IPS DF 4.7 (cell line): ENCODE measurements around the gene CD28.
"Not testable (repeated sequence)": the region's sequence is repeated elsewhere in the genome, so short reads cannot be mapped to it uniquely, and the experiment has no call there.

Experiments
- DNase-seq: peaks from one replicate; pipeline ENCODE4 v3.0.0-alpha.2; 2013; ENCODE audit warnings: low spot score; ENCODE audit errors: extremely low read depth

The CD28 gene

GRCh38 chr2:203744091-203744490 is 37.7 kb downstream of the CD28 start:
- no peak for DNase-seq

GRCh38 chr2:203745267-203745666 is 38.8 kb downstream of the CD28 start:
- DNase-seq: no peak

- DNase-seq: no peak
Measured at GRCh38 chr2:203748331-203749126, 42.1 kb downstream of the CD28 start.

- no peak for DNase-seq
Measured at GRCh38 chr2:203750346-203751068, 44.1 kb downstream of the CD28 start.

DNA sequence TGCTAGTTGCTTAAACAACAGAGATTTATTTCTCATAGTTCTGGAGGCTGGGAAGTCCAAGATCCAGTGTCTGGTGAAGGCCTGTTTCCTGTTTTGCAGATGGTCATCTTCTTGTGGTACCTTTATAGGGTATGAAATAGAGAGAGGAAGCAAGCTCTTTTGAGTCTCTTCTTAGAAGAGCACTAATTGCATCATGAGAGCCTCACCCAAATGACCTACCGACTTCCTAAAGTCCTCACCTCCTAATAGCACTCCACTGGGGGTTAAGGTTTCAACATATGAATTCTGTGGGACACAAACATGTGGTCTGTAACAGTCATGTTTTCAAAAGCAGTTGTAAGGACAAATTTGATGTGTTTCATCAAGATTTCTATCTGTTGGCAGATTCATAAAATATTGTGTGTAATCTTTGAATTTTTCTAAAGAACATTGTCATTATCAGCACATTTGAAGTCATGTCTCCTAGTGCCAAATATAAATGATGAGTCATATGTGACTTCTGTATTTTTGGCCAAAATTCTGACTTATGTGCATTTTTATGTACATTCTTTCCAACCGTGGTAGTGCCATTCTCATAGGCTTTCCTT is 45.3 kb downstream of the CD28 start:
- no peak for DNase-seq

- DNase-seq: no peak
Measured at GRCh38 chr2:203756161-203756560, 49.7 kb downstream of the CD28 start.

DNA sequence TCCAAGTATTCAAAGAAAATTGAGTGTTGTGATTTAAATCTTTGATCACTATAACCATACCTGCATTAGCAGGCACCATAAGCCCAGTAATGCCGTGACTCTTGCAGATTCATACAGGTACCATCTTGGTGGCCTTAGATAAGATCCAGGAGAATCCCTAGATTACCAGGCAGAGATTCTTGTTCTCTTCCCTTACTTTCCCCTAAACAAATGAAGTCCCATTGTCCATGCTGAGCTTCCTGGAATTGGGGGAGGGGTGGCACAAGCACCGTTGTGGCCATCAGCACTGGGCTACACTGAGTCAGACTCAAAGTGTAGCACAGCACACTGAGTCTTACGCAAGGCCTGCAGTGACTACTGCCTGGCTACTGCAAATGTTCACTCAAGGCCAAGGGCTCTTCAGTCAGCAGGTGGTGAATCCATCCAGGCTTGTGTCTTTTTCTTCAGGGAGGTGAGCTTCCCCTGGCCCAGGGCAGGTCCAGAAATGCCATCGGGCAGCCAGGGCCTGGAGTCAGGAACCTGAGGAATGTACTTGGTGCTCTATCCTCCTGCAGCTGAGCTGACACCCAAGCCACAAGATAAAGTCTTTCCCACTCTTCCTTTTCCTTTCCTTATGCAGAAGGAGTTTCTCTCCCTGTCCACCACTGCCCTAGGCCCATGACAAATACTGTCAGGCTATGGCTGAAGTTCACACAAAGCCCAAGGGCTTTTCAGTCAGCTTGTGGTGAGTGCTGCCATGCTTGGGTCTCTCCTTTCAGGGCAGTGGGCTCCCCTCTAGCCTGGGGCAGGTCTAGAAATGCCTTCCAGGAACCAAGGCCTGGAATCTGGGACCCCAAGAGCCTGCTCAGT is 52.6 kb downstream of the CD28 start:
- DNase-seq: no peak

DNA sequence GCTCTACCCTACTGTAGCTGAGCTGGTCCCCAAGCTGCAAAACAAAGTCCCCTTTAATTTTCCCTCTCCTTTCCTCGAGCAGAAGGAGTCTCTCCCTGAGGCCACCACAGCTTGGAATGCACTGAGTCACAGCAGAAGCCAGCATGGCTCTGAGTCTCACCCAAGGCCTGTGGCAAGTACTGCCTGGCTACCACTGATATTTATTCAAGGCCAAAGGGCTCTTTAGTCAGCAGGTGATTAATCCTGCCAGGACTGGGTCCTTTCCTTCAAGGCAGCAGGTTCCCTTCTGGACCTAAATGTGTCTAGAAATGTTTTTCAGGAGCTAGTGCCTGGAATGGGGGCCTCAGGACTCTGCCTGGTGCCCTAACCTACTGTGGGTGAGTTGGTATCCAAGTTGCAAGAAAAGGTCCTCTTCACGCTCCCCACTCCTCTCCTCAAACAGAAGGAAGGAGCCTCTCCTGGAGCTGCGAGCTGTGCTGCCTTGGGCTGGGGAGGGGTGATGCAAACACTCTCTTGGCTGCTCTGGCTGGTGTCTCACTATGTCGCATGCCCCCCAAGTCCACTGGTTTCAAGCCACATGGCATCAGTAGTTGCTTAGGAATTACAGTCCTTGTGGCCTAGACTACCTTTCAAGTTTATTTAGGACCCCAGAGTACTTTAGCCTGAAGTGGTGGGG is 53.4 kb downstream of the CD28 start:
- no peak for DNase-seq

- DNase-seq: no peak
Measured at GRCh38 chr2:203761121-203761520, 54.7 kb downstream of the CD28 start.

DNA sequence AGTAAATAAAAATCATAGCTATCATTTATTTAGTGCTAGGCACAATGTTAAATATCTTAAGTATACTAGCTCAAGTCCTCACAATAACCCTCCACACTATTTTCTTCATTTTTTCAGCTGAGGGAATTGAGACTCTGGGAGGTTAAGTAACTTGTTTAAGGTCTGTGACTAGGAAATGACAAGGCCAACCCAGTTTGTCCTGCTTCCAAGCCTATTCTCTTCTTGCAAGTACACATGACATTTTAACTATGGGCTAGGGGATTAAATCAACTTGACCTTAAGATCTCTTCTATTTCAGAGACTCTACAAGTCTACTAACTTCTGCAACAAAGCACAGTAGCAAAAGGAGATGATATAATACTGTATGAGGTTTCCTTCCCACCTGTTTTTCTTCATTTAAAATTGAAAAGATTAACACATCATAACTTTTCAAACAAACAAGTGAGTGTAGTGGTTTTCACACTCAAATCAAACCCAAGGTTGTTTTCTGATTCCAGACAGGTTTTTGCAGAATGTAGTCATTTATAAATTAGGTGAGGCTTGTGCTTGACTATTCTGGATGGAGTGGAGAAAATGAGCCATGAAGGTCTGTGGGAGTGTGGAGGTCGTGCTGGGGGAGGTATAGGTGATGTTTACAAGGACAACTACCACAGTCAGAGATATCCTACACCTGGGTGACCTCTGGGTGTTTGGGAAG is 57.0 kb downstream of the CD28 start:
- DNase-seq: no peak

DNA sequence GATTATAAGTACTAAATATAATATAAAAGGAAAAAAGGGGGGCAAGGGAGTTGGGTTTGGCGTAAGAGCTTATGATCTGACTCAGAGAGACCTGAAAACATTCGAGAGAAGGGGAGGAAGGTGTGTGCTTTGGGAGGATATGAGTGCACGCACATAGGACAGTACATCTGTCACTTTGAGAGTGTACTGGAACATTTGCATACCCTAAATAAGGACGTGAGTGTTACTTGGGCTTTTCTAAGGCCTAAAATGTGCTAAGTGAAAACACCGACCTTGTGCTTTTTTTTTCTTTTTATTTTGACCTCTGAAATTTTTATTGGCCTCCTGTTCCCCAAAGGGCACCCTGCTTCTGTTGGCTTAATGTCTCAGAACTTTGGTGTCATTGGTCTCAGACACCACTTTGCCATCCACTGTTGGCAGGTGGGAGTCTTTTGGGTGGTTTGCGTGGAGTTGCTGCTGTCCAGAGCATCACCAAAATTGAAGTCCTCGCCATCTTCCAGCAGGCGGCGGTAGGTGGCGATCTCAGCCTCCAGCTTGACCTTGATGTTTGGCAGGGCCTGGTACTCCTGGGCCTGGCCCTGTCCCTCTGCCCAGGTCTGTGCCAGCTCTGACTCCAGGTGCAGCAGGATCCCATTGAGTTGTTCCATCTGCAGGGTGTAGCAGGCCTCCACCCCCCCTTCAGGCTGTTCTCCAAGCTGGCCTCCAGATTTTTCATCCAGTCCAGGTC is 57.7 kb downstream of the CD28 start:
- no peak for DNase-seq

DNA sequence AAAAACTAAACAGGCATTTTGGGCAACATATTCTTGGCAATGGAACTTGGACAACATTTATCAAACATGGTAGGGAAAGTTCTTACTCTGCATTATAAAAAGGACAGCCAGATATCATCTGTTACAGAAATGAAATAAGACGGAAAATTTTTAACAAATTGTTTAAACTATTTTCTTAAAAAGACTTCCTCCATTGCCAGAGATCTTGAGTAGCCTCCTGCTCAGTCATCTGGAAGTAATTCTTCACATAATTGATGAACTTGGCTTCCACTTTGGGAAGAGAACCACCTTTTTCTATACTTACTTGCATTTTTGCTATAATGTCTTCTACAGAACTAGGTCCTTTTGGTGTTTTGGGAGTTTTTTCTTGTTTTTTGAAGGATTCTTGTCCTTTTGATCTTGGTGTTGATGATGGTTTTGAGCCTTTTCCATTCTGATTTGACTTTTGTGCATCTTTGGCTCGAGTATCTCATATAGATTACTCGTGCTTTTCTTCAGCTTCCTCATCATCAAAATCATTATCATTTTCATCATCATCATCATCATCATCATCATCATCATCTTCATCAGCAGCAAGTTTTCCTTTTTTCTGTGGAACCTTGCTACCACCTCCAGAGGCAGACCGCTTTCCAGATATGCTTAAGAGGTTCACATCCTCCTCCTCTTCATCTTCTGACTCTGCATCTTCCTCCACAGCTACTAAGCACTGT is 66.2 kb downstream of the CD28 start:
- no peak for DNase-seq

DNA sequence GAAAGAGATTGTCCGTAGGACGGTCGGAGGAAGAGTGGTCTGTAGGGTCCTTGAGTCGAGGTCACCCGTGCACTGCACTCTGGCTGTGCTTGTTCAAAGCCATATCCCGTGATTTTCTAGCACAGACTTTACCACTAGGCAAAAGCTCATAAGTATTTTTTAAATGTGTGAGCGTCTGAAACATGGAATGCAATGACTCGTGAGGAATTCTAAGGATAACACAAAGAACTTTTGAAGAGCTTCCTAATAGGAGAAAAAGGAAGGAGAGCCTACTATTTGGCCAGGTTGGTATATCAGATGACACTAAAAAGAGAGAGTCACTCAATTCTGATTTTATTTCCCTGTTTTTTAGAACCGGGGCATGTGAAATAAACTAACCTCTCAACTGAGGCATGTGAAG is 68.3 kb downstream of the CD28 start:
- no peak for DNase-seq

DNA sequence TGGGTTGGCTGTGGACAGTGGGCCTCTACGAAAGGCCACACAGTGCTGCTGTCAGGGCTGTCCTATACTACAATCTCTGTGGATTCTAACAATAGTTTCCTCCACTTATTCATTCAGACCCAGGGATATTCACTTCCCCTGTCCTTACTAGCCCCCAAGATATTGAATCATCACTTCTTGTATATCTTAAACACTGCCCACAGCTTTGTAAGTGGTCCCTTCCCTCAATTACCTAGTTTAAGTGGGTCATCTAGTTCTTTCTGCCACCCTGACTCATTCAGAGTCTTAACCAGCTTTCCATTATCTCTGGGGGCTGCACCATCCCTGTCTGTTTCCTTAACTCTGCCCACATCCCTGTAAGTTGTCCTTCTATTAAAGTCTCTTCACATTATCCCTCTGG is 69.2 kb downstream of the CD28 start:
- no peak for DNase-seq

DNA sequence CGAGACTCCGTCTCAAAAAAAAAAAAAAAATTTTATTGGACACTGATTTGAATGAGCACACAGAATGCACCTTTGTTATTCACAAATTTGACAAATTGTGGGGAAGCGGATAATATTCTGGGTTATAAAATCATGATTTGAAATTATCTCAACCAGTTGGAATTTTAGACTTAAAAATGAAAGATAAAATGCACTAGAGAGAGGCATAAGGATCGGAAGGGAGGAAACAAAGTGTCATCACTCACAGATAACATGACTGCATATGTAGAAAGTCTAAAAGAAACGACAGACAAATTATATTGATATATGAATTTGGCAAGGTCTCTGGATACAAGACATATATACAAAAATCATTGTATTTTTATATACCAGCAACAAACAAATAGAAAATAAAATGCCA is 70.6 kb downstream of the CD28 start:
- DNase-seq: no peak

DNA sequence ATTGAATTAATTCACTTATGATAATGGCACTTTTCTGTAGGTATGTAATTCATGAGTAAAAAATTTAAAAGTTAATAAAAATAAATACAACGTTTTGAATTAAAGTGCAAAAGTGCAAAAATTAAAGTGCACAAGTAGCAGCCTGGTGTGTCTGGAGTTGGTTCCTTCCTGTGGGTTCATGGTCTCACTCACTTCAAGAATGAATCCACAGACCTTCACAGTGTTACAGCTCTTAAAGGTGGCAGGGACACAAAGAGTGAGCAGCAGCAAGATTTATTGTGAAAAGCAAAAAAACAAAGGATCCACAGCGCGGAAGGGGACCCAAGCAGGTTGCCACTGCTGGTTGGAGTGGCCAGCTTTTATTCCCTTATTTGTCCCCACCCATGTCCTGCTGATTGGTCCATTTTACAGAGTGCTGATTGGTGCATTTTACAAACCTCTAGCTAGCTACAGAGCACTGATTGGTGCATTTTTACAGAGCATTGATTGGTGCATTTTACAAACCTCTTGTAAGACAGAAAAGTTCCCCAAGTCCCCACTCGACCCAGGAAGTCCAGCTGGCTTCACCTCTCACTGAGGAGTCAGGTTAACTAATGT is 73.1 kb downstream of the CD28 start:
- DNase-seq: not testable (repeated sequence)

DNA sequence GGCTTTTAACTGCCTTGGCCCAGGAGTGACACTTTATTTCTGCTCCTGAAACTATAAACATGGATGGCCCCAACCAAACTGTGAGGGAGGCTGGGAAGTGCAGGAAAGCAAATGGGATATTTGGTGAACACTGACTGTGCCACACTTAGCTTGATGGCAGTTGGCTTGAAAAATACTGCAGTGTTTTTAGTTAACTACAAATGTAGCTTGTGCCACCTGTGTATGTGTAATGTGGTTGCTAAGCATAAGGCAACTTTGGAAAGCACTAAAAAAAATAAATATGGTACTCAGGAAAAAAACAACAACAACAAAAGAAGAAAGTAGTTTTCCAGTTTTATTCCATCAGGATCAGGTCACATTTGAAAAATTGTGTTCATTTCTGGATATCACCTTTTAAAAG is 73.8 kb downstream of the CD28 start:
- DNase-seq: no peak

DNA sequence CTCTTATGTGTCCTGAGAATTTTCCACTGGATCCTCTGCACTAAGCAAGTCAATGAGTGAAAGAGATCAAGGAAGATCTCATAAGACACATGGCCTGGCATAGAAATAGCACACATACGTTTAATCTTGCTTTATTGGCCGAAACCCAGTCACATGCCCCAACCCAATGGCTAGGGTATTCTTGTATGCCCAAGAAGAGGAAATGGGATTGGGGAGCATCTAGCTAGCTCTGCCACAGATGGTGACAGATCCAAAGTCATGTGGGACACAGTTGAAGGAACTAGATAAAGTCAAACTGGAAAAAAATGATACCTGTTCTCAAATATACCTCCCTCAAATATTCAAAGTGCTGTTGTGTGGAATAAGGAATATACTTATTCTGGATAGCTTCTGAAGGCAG is 74.7 kb downstream of the CD28 start:
- DNase-seq: no peak
